Upper lobe of left lung (tissue), 4 donors: ENCODE results near the gene UTY.

ENCODE experiments used
- POLR2AphosphoS5 ChIP-seq, 2 donors: sonication (generic); formaldehyde crosslinking; IDR thresholded peaks; one replicate each; pipeline ENCODE4 v1.5.1; 2017; ENCODE audit warnings: antibody characterized with exemption in 2 of 2
- TF ChIP-seq, protein P1 (sequence below), 6 experiments: fragments of 450-650 bp in 4 of 6; fragments of 200-600 bp in 2 of 6; sonication (generic) in 2 of 6; IDR thresholded peaks; one replicate each; pipeline ENCODE4 v1.5.1; 2016 to 2019; ENCODE audit warnings: antibody characterized with exemption in 6 of 6

GRCh38 chrY:13233901-13234300, 245.9 kb downstream of the UTY start:
- TF ChIP-seq, protein P1, sequence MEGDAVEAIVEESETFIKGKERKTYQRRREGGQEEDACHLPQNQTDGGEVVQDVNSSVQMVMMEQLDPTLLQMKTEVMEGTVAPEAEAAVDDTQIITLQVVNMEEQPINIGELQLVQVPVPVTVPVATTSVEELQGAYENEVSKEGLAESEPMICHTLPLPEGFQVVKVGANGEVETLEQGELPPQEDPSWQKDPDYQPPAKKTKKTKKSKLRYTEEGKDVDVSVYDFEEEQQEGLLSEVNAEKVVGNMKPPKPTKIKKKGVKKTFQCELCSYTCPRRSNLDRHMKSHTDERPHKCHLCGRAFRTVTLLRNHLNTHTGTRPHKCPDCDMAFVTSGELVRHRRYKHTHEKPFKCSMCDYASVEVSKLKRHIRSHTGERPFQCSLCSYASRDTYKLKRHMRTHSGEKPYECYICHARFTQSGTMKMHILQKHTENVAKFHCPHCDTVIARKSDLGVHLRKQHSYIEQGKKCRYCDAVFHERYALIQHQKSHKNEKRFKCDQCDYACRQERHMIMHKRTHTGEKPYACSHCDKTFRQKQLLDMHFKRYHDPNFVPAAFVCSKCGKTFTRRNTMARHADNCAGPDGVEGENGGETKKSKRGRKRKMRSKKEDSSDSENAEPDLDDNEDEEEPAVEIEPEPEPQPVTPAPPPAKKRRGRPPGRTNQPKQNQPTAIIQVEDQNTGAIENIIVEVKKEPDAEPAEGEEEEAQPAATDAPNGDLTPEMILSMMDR (IDR thresholded peaks at IDR 0.05): no peak
- no peak for TF ChIP-seq POLR2AphosphoS5 (IDR thresholded peaks at IDR 0.05)
